ENCODE results near the gene SLC12A8.

Gene SLC12A8

DNA sequence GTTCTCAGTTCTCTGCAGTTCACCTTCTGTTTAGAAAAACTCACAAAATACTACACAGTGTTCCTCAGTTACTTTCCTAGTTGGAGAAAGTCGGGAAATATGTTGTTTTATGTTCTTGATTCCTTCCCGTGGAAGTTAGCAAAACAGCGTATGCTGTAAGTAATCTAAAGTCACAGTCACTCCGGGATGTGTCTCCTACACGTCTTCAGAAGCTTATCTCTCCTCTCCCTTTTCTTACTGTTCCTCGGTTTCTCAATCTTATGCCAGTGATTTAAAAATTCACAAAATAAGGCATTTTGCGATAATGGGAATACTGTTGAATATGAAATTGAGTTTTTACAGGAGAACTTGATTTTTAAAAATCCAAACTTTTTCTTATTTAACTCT, 158.5 kb downstream of the SLC12A8 start:
- no peak for DNase-seq (ENCODE audit: low spot score)

DNA sequence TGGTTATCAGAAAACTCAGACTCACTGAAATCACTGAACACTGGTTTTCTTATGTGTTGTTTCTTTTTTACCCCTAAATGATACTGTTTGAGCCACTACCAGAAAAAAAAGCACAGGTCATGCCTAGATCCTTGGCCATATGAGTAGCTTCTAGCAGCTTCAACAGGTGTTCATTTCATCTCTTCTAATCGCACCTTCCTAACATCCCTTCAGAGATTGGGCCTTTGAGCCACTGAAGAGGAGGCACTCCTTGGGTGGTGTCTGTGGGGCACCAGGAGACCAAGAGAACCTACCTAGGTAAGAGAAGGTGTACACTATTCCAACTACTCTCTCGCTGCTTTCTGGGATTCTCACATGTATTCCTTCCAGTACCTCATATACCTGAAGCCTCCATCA, 159.2 kb downstream of the SLC12A8 start:
- no peak for DNase-seq (ENCODE audit: low spot score)

DNA sequence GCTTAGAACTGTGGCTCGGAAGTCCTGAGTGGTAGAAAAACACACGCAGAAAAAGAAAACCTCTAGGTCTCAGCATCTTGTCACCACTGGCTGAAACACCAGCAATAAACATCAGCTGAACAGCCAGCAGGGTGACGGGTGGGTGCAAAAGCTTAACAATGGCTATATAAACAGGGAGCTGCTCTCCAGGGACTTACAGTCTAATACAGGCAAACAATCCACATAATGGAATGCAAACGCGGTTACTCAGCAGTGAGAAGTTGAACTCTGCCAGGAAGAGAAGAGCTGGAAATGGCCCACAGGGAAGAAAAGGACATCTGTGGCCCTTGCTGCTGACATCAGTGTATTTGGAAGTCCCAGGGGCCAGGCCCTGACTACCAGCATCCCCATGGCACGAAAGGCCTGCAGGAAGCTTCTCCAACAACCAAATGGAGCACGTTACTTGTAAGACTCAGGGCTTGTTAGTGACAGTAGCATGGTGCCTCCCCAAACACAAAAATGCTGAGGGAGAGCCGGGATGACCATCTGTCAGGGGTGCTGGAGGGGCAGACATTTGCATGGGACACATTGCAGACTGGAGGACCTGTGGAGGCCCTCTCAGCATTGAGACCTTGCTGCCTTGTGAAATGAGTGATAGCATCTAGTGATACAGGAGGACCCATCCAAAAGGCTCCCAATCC, 159.8 kb downstream of the SLC12A8 start:
- DNase-seq (ENCODE audit: low spot score) = peak; percentile 48

DNA sequence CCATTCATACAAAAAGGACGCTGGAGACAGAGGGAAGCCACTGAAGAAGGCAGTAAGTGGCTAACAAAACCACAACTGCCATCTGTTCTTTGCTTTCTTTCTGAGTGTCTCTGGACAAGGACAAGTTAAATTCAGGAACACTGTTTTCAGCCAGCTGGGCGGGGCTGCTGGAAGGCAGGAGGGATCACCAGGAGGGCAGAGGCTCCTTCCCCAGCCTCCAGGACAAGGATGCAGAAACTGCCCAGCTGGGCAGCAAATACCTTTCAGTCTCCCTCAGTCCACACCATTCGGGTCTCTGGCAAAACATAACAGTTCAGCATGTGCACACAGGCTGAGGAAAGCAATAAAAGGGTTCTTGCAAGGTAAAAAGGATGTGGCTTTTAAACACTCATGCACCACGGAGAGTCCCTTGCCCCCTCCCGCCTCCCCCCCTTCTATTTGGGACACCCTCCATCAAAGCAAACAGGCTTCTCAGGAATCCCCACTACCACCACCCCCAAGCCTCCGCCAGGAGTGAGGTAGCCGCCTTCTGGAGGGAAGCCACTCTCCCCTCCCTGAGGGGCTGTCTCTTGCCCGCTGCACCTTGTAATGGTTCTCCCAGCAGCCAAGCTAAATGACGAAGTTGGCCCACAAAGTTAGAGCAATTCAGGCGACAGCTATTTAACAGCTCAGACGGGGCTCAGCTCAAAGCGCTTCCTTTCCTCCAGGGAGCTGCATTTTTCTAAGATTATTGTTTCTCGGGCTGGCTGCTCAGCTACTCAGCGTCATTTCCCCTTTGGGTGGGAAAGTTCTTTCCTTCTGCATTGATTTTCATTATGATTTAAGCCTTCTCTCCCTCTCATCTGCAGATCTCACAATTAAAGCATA, 160.6 kb downstream of the SLC12A8 start:
- DNase-seq (ENCODE audit: low spot score) = no peak

DNA sequence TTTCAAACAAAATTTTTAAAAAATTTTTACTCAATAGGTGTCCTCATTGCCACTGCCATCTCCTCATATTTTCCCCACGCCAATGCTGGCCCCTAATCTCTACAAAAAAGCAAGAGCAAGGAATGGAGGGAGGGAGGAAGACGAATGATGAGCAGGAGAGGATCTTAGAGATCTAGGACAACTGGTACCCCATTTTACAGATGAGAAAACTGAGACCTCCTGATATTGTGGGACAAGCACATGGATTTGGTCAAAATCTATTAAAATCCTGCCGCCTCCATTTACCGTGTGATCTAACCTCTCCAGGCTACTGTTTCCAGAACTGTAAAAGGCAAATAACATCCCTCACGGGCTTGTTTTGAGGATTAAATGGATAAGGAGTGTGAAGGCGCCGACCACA, 161.3 kb downstream of the SLC12A8 start:
- no peak for DNase-seq (ENCODE audit: low spot score)

DNA sequence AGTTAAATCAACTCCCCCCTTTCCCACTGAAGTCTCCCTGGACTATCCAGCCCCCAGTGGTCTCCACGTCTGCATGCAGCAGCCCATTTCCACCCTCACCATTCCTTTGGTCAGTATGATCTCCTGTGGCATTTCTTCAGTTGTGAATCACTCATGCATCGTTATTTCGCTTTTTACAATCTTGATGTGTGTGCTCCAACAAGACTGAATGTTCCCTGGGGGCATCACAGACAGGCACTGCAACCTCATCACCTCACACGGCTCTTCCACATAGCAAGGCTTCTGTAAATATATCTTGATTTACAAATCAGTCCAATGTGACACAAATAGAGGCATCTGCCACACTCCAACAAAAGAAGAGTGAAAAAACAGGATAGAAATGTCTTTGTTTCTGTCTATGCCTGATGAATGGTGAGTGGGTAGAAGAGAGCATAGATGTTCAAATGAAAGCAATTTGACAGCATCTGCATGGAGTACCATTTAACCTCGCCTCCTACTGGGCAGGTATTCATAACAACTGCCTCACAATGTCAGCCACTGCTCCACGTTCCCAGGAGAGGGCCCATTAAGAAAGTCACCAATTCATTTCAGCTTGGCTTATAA, 162.0 kb downstream of the SLC12A8 start:
- DNase-seq (ENCODE audit: low spot score) = no peak

DNA sequence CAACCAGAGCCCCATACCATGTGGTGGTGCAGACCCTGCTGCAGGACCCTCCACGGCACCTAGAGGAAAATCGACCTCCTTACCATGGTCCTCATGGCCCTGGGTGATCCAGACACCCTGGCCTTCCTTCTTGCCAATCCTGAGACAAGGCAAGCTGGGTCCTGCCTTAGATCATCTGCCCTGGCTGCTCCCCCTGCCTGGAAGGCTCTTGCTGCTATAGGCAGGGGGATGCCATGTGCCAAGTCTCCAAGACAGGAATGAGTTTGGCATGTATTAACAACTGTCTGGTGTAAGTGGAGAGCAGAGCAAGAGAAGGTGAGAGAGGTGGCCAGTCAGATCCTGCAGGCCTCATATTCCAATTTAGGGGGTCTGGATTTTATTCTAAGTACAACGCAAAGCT, 164.3 kb downstream of the SLC12A8 start:
- no peak for DNase-seq (ENCODE audit: low spot score)

DNA sequence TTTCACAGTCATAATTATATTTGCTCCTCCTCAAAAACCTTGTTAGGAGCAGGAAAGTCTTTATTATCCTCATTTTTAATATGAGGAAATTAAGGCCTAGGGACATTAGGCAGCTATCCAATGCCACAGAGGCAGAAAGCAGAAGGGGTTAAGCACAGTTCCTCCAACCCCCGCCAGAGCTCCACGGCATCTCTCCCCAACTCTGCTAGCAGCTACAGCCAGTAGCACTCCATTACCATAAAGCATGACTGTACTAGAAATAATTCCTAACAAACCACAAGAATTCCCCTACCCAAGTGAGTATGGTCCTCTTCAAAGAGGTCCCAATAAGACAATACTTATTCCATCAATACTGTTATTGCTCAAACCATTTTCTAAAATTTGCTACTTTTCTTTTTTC, 166.6 kb downstream of the SLC12A8 start:
- no peak for DNase-seq (ENCODE audit: low spot score)

DNA sequence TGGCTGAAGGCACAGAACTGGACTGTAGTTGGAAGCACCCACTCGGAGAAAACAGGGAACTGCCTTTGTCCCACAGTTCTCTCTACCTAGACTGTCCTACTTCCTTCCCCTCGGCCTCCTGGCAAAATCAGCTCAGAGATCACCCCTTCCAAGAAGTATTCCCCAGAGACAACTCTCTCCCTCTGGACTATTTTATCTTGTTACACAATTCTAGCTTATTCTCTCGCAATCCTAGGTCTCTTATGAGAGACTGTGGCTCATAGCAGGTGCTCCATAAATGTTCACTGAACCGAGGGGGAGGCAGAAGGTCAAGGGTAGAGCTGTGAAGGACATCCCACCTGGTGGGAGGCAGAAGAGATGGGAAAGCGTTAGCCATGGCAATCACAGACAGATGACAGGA, 167.4 kb downstream of the SLC12A8 start:
- DNase-seq (ENCODE audit: low spot score) = no peak

DNA sequence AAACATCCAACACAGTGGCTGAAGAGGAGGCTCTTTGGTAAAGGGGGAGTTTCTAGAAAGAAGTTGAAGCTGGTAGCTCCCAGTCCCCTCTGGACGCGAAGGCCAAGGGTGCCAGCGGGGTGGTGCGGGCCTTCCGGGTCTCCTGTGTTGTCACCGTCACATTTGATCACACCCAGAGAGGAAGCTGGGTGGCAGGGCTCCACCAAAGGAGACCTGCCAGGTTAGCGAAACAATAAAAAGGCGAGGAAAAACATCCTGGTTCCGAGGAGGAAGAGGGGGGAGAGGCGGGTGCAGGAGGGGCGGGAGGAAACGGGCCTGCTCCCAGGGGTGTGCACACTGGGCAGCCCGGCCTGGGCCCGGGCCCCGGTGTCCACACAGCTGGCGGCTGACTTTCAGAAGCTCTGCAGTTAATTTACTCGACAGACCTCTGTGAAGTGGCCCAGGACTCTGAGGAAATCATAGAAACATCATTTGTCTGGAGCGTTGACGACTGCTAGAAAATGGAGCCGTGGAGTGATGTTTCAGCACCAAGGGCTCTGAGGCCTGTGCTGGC, 168.9 kb downstream of the SLC12A8 start:
- DNase-seq (ENCODE audit: low spot score) = no peak

DNA sequence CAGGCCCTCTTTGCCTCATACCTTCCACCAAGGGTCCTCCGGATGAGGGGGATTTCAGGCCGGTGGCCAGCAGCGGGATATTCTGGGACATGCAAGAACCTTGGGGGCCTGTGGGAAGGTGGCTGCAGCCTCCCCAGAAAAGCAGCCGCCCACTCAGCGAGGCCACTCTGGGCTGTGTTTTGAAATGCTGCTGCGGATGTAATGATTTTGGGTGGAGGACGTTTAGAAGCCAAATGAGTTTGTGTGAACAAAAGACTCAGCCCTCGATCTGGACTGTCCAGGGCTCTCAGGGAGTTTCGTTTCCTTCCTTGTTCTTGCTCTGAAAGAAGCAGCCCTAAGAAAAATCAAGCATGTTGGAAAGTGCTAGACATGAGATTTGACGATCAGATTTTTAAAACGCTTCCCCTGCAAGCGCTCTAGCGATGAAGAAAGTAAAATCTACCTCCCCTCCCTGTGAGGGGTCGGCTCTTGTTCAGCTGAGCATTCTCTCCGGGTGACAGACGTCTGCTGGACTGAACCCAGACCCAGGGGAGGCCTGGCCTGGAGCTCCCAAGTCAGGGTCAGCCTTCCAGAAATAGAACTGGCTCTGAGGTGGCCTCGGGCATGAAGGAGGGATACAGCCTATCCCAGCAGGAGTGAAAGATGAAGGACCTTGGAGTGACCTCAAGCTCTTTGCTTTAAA, 169.7 kb downstream of the SLC12A8 start:
- no peak for DNase-seq (ENCODE audit: low spot score)

DNA sequence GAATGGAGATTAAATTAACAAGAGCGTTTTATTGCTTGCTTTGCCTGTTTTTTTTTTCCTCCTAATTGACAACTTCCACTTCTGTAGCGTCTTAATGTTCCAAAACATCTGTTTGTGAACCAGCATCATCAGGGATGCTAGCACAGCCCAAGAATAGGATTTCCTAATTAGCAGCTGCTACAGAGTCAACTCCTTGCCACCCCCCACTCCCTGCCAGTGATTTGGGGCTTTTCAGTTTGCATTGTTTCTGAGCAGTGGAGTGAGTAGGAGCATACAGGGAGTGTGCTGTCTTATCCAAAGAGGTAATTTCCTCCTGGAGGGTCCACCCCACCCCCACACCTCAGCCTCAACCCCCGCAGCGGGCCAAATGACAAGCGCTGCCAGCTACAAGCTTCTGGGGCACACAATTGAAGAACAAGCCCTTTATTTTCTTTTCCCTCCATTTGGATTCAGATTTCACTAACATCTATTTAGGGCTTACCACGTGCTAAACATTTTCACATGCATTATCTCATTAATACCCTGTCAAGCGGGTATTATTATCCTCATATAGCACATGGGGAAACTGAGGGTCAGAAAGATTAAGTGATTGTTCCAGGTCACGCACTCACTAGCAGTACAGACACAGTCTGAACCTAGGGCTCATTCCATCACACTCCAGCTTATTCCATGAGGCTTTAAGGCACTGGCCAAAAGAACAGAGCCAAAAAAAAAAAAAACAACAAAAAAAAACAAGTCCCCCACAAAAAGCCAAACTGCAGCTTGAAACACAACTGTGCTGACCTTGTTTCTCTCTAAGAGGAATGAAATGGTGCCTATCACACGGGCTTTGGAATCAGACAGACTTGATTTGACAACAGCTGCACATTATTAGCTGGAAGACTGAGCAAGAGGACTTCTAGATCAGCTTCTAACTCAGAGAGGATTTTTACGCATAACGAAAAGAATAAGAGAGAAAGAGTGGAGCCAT, 173.1 kb downstream of the SLC12A8 start:
- DNase-seq (ENCODE audit: low spot score) = no peak

DNA sequence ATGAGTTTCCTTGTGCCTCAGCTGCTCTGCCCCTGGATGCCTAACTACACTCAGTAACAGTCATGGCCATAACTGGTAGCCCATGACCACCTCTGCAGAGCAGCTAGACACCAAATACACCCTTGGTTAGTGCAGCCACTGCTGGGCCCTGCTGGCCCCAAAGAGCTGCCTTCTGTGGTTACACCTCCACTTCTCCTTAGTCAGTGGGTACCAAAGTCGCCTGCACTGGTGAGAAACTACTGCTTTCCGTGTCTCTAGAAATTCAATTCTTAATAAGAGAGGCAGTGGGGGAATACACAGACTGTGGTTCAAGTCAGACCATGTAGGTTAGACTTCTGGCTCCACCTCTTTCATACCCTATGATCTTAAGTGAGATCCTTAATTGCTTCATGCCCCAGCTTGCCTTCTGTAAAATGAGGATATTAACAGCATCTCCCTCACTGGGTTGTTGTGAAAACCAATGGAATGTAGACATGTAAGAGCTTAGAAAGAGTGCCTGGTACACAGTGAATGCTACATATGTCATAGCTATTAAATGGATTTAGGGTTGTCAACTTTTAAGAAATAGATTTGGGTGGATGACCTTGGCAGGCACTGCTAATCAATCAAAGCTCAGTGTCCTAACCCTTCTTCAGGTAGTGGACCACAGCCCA, 174.9 kb downstream of the SLC12A8 start:
- no peak for DNase-seq (ENCODE audit: low spot score)

DNA sequence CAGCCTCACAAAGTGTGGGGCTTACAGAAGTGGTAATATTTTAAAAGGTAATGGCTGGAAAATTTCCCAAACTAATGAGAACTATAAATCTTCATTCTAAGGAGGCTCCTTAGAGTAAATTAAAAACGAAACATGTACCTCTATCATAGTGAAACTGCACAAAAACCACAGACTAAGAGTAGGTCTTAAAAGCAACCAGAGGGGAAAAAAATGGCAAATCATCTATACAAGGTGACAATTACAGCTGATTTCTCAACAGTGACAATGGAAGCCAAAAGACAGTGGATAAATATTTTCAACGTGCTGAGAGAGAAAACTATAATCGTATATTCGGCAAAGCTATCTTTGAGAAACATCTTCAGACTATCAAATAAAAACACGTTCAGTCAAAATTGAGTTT, 177.3 kb downstream of the SLC12A8 start:
- no peak for DNase-seq (ENCODE audit: low spot score)

DNA sequence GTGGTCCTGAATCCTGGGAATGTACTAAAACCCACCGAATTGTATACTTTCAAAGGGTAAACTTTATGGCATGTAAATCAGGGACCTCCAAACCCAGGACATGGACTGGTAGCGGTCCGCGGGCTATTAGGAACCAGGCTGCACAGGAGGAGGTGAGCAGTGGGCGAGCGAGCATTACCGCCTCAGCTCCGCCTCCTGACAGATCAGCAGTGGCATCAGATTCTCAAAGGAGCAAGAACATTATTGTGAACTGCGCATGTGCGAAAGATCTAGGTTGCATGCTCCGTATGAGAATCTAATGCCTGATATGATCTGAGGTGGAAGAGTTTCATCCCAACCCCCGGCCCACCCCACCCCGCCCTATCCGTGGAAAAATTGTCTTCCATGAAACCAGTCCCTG, 178.9 kb downstream of the SLC12A8 start:
- DNase-seq (ENCODE audit: low spot score) = no peak

DNA sequence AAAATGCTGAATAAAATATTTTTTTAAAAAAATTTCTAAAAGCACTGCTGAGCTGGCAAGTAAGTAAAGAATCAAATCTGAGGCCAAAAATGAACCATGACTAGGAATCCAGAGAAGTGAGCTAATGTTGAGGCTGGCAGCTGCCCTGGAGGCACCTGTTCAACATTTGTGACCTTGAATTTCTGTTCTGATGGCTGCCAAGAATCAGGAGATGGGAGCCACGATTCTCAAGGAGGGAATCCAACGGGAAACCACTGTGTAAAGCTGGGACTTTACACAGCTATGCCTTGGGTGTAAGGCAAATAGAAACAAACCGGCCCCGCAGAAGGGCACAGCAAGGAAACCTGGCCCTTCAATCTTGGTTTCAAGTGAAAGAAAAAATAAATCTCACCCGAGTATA, 179.4 kb downstream of the SLC12A8 start:
- no peak for DNase-seq (ENCODE audit: low spot score)

DNA sequence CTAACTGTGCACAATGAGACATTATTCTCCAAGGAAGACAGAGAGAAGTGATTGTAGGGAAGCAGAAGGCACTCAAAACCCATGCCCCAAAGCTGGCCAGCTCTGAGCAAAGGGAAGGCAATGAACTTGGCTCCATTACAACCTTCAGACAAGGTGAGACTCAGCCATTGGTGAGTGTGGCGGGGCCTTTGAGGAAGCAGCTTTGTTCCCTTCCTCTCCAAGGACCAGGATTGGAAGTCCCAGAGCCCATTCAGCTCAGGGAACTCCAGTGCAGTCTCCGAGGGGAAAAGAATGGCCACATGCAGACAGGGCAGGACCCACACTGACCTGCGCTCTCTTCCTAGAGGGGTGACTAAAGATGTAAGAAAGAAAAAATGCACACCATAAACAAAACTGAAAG, 179.9 kb downstream of the SLC12A8 start:
- no peak for DNase-seq (ENCODE audit: low spot score)
